ENCODE data around the gene DHFR2. TPM values are rescaled to one million over a fixed set of nuclear protein-coding genes. Genes with fewer than 3 reads are reported as not detected.

The DHFR2 gene
- total and polyA plus RNA-seq, 2 donors (not counting 3 experiments of a cell fraction or from before 2014, with no cell fraction given) = 0.65 to 2.2 TPM

GRCh38 chr3:94050546-94050945 is 12.2 kb downstream of the DHFR2 start:
- Histone ChIP-seq H3K27ac (ENCODE audit: insufficient read depth, low read depth, low read length) (no peak overlapping the region), H3K36me3 (ENCODE audit: control insufficient read depth in 2 of 2, extremely low read depth in 1 of 2, insufficient read depth in 2 of 2, low read length in 2 of 2) (no peaks in the 10 kb centered on the region), H2AFZ (ENCODE audit: low read depth, low read length) (no peak overlapping the region), H3K27me3 (ENCODE audit: control insufficient read depth in 2 of 2, insufficient read depth in 2 of 2, low read length in 2 of 2) (no peaks in the 10 kb centered on the region), H3K9ac (replicated peaks; ENCODE audit: extremely low read depth, insufficient read depth, low read length) (no peak overlapping the region), H3K9me1 (replicated peaks; ENCODE audit: control insufficient read depth, extremely low read depth, insufficient read depth, low read length) (no peaks in the 10 kb centered on the region), H3K4me2 (ENCODE audit: insufficient read depth, low read length) (no peak overlapping the region), H3K4me3 (replicated peaks in 1 of 3; ENCODE audit: insufficient read depth in 1 of 3, low read depth in 1 of 3, low read length in 3 of 3) (no peak overlapping the region), H3K4me1 (ENCODE audit: control insufficient read depth, extremely low read depth, insufficient read depth, low read length) (no peaks in the 10 kb centered on the region), H4K20me1 (replicated peaks; ENCODE audit: control insufficient read depth, extremely low read depth, insufficient read depth, low read length) (no peaks in the 10 kb centered on the region), H3K9me3 (replicated peaks; ENCODE audit: control insufficient read depth, insufficient read depth, low read length) (no peaks in the 10 kb centered on the region), H3K79me2 (ENCODE audit: control insufficient read depth, insufficient read depth, low read length) (no peaks in the 10 kb centered on the region)
- TF ChIP-seq CTCF (IDR thresholded peaks at IDR 0.05; ENCODE audit: extremely low read depth in 1 of 2, insufficient read depth in 1 of 2, low read depth in 1 of 2, low read length in 2 of 2) = no peak
- TF ChIP-seq JUN (IDR thresholded peaks at IDR 0.05; ENCODE audit: borderline replicate concordance, insufficient read depth, insufficient read length, low read depth) = no peak
- no peak for TF ChIP-seq MAX (IDR thresholded peaks at IDR 0.05; ENCODE audit: insufficient read depth, insufficient read length)
- TF ChIP-seq POLR2AphosphoS5 (IDR thresholded peaks at IDR 0.05; ENCODE audit: insufficient read depth, low read depth, low read length) = no peak
- TF ChIP-seq MYC (IDR thresholded peaks at IDR 0.05; ENCODE audit: low read depth, low read length) = no peak
- TF ChIP-seq EZH2 (IDR thresholded peaks at IDR 0.05; ENCODE audit: borderline replicate concordance, low read depth, low read length, severe bottlenecking) = no peak
- no peak for TF ChIP-seq POLR2A (IDR thresholded peaks at IDR 0.05; ENCODE audit: low read depth, low read length)
- dilution Hi-C loops (cut with MboI; ENCODE audit: extremely low pct_ligation_motif_present, low sequenced_read_pairs) = no loop called here
- intact Hi-C loops (cut with micrococcal nuclease) = no loop called here
- no peak for FAIRE-seq
- DNase-seq (ENCODE audit: low read depth, low spot score) = no peak
- no TSS peak for BruUV-seq (replicated peaks)
- ChIA-PET POLR2A (no interaction called here), CTCF (interaction anchor here (1.3 kb wide), 1 partner anchor 13 kb away, joined by 3 read pairs; no protein-coding TSS in a partner anchor)
